Activated CD8-positive, alpha-beta memory T cell treated with anti-CD3 and anti-CD28 coated beads, Interleukin-2, amount 10 ng/mL, durations not matched to agents 7 days and 5 days (primary cell): ENCODE results near the gene MDN1. TPM values are rescaled to one million over a fixed set of nuclear protein-coding genes. Genes with fewer than 3 reads are reported as not detected.
A peak's percentile ranks its signal among the peaks of the same experiment; 100 is the strongest.
"Not testable (repeated sequence)": the region's sequence is repeated elsewhere in the genome, so short reads cannot be mapped to it uniquely, and the experiment has no call there.

Source experiments
- ATAC-seq: fragments of 150-1000 bp; cut with Tn5 transposase; one replicate; pipeline ENCODE4 v1.10.0; 2021; ENCODE audit warnings: moderate library complexity
- CTCF ChIA-PET: fragments of 350-600 bp; sonication (Branson Sonifier 250); formaldehyde crosslinking; loops from one replicate; lab custom pipeline; 2021; ENCODE audit warnings: antibody characterized with exemption; lab: Charles Lee
- DNase-seq: peaks from one replicate; pipeline ENCODE4 v3.0.0-alpha.2; 2020
- H3K27ac Mint-ChIP-seq: one replicate; pipeline ENCODE4 v1.8.0; 2021; ENCODE audit warnings: mild to moderate bottlenecking, mixed read lengths
- H3K27me3 Mint-ChIP-seq: one replicate; pipeline ENCODE4 v1.8.0; 2021; ENCODE audit warnings: mixed read lengths
- H3K36me3 Mint-ChIP-seq: one replicate; pipeline ENCODE4 v1.8.0; 2021; ENCODE audit warnings: mild to moderate bottlenecking, mixed read lengths
- H3K4me1 Mint-ChIP-seq: one replicate; pipeline ENCODE4 v1.8.0; 2021; ENCODE audit warnings: mixed read lengths
- H3K4me3 Mint-ChIP-seq: one replicate; pipeline ENCODE4 v1.8.0; 2021; ENCODE audit warnings: mild to moderate bottlenecking, moderate library complexity, mixed read lengths
- H3K9me3 Mint-ChIP-seq: one replicate; pipeline ENCODE4 v1.8.0; 2022; ENCODE audit warnings: low read depth, mixed read lengths
- total RNA-seq, 2 experiments: library from RNA; stranded (reverse); gene quantifications; one replicate each; pipeline ENCODE4 v1.2.3, GENCODE V29; 2021

The MDN1 gene
- total RNA-seq, 2 experiments from 2014 or later: 54.7 to 56.2 TPM

DNA sequence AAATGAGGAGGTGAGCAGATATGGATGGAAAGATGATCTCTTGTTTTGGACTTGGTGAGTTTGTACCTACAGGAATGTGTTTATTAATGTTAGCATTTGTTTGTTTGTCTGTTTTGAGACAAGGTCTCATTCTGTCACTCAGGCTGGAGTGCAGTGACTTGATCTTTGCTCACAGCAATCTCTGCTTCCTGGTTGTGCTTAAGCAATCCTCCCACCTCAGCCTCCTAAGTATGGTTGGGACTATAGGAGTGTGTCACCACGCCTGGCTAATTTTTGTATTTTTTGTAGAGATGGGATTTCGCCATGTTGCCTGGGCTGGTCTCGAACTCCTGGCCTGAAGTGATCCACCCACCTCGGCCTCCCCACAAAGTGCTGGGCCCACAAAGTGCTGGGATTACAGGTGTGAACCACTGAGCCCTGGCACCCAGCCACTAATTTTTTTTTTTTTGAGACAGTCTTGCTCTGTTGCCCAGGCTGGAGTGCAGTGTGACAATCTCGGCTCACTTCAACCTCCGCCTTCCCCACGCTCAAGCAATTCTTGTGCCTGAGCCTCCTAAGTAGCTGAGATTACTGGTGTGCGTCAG lies 17.1 kb upstream of the MDN1 start:
- no peaks in the 10 kb centered on the region for H3K9me3 Mint-ChIP-seq
- H3K36me3 Mint-ChIP-seq: peaks cover 58% of the 10 kb centered on the region
- no peak overlapping the region for H3K27ac Mint-ChIP-seq
- no peak overlapping the region for H3K4me3 Mint-ChIP-seq
- DNase-seq (no peak), ATAC-seq (no peak)
- H3K4me1 Mint-ChIP-seq: peaks cover 43% of the 10 kb centered on the region
- CTCF ChIA-PET: no interaction called here
- H3K27me3 Mint-ChIP-seq: no peaks in the 10 kb centered on the region

DNA sequence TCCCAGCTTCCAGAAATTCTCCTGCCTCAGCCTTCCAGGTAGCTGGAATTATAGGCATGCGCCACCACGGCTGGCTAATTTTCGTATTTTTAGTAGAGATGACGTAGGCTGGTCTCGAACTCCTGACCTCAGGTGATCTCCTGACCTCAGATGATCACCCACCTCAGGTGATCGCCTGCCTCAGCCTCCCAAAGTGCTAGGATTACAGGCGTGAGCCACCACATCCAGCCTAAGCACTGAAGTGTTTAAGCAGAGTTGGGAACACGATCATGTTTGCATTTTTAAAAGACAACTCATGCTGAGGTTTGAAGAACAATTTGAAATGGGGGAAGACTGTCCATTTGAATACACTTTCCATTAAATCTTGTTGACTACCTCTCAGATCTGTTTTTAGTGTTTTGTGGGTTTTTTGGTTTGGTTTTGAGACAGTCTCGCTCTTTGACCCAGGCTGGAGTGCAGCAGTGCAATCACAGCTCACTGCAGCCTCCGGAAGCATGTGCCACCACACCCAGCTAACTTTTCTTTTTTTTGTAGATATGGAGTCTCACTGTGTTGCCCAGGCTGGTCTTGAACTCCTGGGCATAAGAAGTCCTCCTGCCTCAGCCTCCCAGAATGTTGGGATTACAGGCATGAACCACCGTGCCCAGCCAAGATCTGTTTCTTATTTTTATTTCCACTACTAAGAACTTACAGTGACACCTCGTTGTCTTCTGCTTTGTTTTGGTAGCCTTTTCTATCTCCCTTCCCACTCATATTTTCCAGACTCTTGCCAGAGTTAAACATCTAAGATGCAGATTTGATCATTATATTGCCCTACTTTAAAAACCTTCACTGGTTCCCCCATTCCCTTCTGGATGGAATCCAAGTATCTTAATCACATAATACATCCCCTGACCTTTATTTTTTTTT lies 15.5 kb upstream of the MDN1 start:
- peaks cover 55% of the 10 kb centered on the region for H3K4me1 Mint-ChIP-seq
- peak overlapping the region; percentile 72 for H3K27ac Mint-ChIP-seq
- CTCF ChIA-PET: interaction anchor here (1.4 kb wide), 1 partner anchor 105 kb away, joined by 3 read pairs; no protein-coding TSS in a partner anchor
- peak; percentile 81 for DNase-seq
- ATAC-seq: peak; percentile 92
- H3K27me3 Mint-ChIP-seq: no peaks in the 10 kb centered on the region
- H3K36me3 Mint-ChIP-seq: peaks cover 63% of the 10 kb centered on the region
- H3K9me3 Mint-ChIP-seq: no peaks in the 10 kb centered on the region
- peak overlapping the region; percentile 53 for H3K4me3 Mint-ChIP-seq

DNA sequence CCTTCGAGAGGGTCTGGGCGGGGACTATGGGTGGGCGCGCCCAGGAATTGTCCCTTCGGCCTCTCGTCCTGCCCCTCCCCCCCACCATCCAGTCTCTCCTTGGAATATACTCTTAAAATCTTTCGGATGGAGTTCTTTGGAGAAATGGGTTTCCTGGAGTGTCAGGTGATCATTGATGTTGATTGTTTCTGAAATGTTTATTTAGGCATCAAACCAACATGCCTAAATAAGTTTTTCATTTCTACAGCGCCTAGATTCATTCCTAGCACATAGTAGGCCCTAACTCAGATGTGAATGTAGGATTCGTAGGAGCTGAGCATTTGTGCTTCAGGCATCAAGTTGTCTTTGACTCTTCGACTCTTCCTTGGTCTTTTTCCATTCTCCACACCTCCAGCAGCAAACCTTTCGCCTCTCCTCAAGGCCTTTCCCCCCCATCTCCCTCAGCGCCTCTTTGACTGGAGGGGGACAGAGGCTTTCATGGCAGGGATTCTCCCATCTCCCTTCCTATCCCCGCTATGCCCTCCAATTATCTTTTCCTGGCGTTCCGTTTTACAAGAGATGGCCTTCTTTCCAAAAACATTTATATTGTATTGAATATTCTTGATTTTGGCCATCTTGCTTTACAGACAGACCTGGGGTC lies 10.7 kb upstream of the MDN1 start:
- Mint-ChIP-seq H3K9me3 (no peaks in the 10 kb centered on the region), H3K4me3 (peak overlapping the region; percentile 100), H3K27ac (peak overlapping the region; percentile 99), H3K27me3 (no peaks in the 10 kb centered on the region), H3K36me3 (peaks cover 36% of the 10 kb centered on the region), H3K4me1 (peaks cover 40% of the 10 kb centered on the region)
- ATAC-seq (no peak), DNase-seq (no peak)
- CTCF ChIA-PET: interaction anchor here (2.0 kb wide), 1 partner anchor 10 kb away, joined by 7 read pairs; the partner anchor contains the start of gene MDN1

DNA sequence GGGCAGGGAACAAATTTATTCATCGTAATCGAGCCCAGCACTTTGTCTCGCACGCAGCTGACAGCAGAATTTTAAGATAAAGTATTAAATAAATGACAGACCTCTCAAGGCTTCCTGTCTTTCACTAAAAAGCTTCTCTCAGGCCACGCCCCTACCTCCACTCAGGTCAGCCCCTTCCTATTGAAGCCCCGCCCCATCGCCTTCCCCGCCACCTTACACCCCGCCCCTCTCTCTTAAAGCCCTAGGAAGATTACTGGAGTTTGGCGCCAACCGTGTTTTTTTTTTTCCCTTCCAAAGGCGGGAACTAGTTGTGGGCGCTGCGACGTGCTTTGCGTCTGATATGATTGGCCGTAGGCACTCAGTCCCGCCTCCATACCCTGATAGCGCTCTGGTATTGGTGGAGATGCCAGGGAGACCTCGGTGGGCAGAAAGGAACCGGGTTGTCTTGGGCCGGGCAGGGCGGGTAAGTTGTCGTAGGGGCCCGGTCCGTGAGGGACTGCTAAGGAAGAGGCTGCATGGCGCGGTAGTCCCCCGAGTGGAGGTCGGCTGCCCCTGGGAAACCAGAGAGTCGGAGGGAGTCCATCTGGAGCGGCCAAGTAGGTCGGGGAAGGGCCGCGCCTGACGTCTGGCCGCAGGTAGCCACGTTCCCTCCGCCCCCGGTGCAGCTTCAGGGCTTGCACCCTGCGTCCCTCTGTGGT lies 10.0 kb upstream of the MDN1 start, which contains the start of gene CASP8AP2:
CASP8AP2 (plus strand) TSS at position 409 of the 698 bp plus-strand sequence.
- peaks cover 30% of the 10 kb centered on the region for H3K36me3 Mint-ChIP-seq
- H3K4me3 Mint-ChIP-seq: peak within 1 kb of the TSS; percentile 100
- H3K4me1 Mint-ChIP-seq: peaks cover 33% of the 10 kb centered on the region
- CTCF ChIA-PET: interaction anchor here (0.7 to 2.6 kb wide), 11 partner anchors 10 to 649 kb away, joined by 3 to 29 read pairs (median 3); partner anchors contain the start of genes MDN1 and UBE2J1
- DNase-seq (peak; percentile 98), ATAC-seq (peak; percentile 98)
- H3K9me3 Mint-ChIP-seq: no peaks in the 10 kb centered on the region
- no peaks in the 10 kb centered on the region for H3K27me3 Mint-ChIP-seq
- peak within 1 kb of the TSS; percentile 99 for H3K27ac Mint-ChIP-seq

DNA sequence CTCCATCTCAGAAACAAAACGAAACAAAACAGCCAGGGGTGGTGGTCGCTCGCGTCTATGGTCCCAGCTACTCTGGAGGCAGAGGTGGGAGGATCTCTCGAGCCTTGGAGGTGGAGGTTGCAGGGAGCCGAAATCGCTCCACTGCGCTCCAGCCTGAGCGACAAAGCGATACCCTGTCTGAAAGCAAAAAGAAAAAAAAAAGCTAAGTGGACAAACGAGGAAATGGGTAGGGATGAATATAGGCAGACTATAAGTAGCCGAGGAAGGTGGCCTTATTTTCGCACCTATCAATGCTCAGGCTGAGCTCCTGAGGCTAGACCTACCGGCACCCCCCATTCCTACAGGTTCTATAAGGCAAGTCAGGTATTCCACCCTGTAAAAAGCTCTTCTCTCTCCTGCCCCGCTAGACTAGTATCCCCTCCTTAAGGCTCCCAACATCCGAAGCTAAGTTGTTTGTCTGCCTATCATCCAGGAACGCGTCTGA lies 9.4 kb upstream of the MDN1 start:
- Mint-ChIP-seq H3K27me3 (no peaks in the 10 kb centered on the region), H3K36me3 (peaks cover 32% of the 10 kb centered on the region), H3K27ac (peak overlapping the region; percentile 99), H3K9me3 (no peaks in the 10 kb centered on the region), H3K4me3 (peak overlapping the region; percentile 100), H3K4me1 (peaks cover 32% of the 10 kb centered on the region)
- CTCF ChIA-PET: interaction anchor here (0.7 to 2.6 kb wide), 11 partner anchors 9 to 650 kb away, joined by 3 to 29 read pairs (median 3); partner anchors contain the start of genes MDN1 and UBE2J1
- peak; percentile 57 for DNase-seq
- peak; percentile 46 for ATAC-seq

DNA sequence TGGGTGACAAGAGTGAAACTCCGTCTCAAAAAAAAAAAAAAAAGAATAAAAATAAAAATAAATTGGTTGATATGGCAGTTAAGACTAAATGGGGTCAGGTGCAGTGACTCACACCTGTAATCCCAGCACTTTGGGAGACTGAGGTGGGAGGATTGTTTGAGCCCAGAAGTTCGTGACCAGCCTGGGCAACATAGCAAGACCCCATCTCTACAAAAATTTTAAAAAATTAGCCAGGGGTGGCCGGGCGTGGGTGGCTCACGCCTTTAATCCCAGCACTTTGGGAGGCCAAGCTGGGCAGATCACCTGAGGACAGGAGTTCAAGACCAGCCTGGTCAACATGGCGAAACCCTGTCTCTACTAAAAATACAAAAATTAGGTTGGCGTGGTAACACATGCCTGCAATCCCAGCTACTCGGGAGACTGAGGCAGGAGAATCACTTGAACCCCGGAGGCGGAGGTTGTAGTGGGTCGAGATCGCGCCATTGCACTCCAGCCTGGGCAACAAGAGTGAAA lies 8.9 kb upstream of the MDN1 start:
- H3K9me3 Mint-ChIP-seq, DNase-seq, H3K27me3 Mint-ChIP-seq, ATAC-seq: not testable (repeated sequence)
- H3K4me1 Mint-ChIP-seq: peaks cover 30% of the 10 kb centered on the region
- peak overlapping the region; percentile 99 for H3K27ac Mint-ChIP-seq
- peaks cover 29% of the 10 kb centered on the region for H3K36me3 Mint-ChIP-seq
- H3K4me3 Mint-ChIP-seq: peak overlapping the region; percentile 100
- CTCF ChIA-PET: interaction anchor here (0.7 to 2.6 kb wide), 10 partner anchors 9 to 650 kb away, joined by 3 to 29 read pairs (median 3); partner anchors contain the start of genes MDN1 and UBE2J1

DNA sequence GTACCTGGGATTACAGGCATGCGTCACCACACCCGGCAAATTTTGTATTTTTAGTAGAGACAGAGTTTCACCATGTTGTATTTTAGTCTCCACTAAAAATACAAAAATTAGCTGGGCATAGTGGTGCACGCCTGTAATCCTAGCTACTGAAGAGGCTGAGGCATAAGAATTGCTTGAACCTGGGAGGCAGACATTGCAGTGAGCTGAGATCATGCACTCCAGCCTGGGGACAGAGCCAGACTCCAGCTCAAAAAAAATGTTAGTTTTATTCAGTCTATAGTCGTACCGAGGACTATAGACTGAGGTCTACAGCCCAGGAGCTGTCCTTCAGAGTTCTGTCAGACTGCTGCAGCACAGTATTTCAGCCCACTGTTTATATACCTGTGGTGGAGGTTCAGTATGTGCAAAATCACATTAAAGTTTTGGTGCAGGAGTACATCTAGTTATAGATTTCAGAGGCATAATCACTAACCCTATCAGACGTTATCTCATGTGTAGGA lies 6.5 kb upstream of the MDN1 start:
- DNase-seq (no peak), ATAC-seq (no peak)
- H3K36me3 Mint-ChIP-seq: peaks cover 13% of the 10 kb centered on the region
- H3K27ac Mint-ChIP-seq: peak overlapping the region; percentile 21
- H3K4me1 Mint-ChIP-seq: peaks cover 10% of the 10 kb centered on the region
- H3K4me3 Mint-ChIP-seq: no peak overlapping the region
- no peaks in the 10 kb centered on the region for H3K27me3 Mint-ChIP-seq
- CTCF ChIA-PET: interaction anchor here (1.0 kb wide), 1 partner anchor 35 kb away, joined by 4 read pairs; no protein-coding TSS in a partner anchor
- H3K9me3 Mint-ChIP-seq: no peaks in the 10 kb centered on the region

DNA sequence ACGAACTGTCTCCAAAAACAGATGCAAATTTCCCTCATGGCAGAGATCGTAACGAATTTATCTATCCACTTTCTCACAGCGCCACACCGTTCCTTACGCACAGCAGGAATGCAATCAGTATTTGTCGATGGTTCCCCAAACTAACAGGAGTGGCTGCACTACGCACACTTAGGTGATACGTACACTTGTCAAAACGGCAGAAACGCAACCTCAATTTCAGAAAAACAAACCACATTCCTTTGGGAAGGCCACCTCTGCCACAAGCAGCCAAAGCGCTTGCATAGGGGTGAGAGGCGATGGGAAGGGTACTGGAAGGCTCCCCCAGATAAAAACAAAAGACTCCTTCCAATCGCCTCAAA lies 638 bp downstream of the MDN1 start:
- CTCF ChIA-PET: interaction anchor here (0.8 to 3.1 kb wide), 8 partner anchors 9 to 740 kb away, joined by 3 to 29 read pairs (median 4); partner anchors contain the start of genes ANKRD6 and CASP8AP2
- DNase-seq (no peak), ATAC-seq (peak; percentile 3)
- Mint-ChIP-seq H3K36me3 (peaks cover 10% of the 10 kb centered on the region), H3K4me3 (peak overlapping the region; percentile 89), H3K9me3 (no peaks in the 10 kb centered on the region), H3K4me1 (peaks cover 26% of the 10 kb centered on the region), H3K27ac (peak overlapping the region; percentile 90), H3K27me3 (no peaks in the 10 kb centered on the region)

DNA sequence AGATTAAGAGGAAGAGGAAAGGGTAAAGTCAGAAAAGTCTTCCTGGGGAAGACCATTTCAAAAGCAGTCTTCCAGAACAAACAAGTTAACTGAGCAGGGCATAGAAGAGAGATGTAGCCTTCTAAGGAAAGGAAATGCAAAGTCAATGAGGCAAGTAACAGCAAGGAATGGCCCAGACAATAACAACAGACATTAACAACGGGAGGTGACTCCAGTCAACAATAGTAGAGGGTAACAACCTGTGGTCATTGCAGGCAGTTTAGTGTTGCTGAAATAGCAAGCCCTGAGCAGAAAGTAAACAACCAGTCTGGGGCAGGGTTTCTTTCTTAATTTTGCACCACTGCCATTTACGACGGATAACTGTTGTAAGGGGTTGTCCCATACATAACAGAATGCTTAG lies 2.1 kb downstream of the MDN1 start:
- H3K9me3 Mint-ChIP-seq: no peaks in the 10 kb centered on the region
- no peak for ATAC-seq
- CTCF ChIA-PET: no interaction called here
- peak overlapping the region; percentile 14 for H3K4me3 Mint-ChIP-seq
- no peak for DNase-seq
- H3K36me3 Mint-ChIP-seq: peaks cover 10% of the 10 kb centered on the region
- peaks cover 26% of the 10 kb centered on the region for H3K4me1 Mint-ChIP-seq
- no peaks in the 10 kb centered on the region for H3K27me3 Mint-ChIP-seq
- peak overlapping the region; percentile 40 for H3K27ac Mint-ChIP-seq

DNA sequence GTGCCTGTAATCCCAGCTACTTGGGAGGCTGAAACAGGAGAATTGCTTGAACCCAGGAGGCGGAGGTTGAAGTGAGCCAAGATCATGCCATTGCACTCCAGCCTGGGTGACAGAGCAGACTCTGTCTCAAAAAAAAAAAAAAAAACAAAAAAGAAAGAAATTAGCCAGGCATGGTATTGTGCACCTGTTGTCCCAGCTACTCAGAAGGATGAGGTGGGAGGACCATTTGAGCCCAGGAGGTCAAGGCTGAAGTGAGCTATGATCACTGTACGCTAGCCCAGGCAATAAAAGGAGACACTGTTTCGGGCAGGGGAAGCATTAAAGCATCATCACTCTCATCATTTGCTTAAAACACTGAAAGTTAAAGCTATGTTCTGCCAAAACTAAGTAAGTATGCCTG lies 6.2 kb downstream of the MDN1 start:
- H3K4me3 Mint-ChIP-seq: not testable (repeated sequence)

DNA sequence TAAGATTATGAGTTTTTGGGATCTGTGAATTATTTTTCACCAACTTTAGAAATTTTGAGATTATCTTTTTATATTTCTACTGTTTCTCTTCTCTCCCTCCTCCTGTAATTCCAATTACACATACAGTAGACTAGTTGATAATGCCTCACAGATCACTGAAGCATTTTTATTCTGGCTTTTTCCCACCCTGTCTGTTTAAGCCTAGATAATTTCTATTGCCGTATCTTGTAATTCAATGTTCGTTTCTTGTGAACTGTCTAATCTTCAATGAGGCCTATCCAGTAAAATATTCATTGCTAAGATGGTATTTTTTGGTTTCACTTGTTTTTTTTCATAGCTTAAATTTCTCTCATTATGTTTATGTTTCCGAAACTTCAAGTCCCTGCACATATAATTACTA lies 12.0 kb downstream of the MDN1 start:
- Mint-ChIP-seq H3K36me3 (peaks cover 6% of the 10 kb centered on the region), H3K27ac (no peak overlapping the region), H3K4me1 (peaks cover 8% of the 10 kb centered on the region), H3K4me3 (no peak overlapping the region), H3K27me3 (no peaks in the 10 kb centered on the region), H3K9me3 (no peaks in the 10 kb centered on the region)
- ATAC-seq: no peak
- CTCF ChIA-PET: interaction anchor here (1.3 to 1.4 kb wide), 2 partner anchors 14 to 15 kb away, joined by 4 read pairs; no protein-coding TSS in a partner anchor
- no peak for DNase-seq

More for the DNA sequence above, 6.2 kb downstream of the MDN1 start:
- H3K36me3 Mint-ChIP-seq, ATAC-seq, DNase-seq, CTCF ChIA-PET, H3K9me3 Mint-ChIP-seq, H3K27ac Mint-ChIP-seq, H3K27me3 Mint-ChIP-seq: not testable (repeated sequence)
- H3K4me1 Mint-ChIP-seq: peaks cover 17% of the 10 kb centered on the region

DNA sequence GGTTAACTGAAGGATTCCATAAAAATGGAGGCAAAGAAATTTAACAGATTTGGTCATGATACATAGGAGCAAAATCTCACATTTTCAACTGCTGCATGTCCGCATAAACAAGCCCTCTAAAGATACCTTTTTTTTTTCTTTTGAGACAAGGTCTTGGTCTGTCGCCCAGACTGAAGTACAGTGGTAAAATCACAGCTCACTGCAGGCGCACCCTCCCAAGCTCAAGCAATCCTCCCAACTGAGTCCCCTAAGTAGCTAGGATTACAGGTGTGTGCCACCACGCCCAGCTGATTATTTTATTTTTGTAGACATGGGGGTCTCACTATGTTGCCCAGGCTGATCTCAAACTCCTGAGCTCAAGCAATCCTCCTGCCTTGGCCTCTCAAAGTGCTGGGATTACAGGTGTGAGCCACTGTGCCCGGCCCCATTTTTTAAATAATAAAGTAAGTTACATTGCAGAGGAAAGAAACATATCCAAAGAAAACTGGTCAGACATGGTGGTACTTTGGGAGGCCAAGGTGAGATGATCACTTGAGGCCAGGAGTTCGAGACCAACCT lies 13.7 kb downstream of the MDN1 start:
- H3K4me3 Mint-ChIP-seq: no peak overlapping the region
- ATAC-seq (no peak), DNase-seq (no peak)
- no peak overlapping the region for H3K27ac Mint-ChIP-seq
- no peaks in the 10 kb centered on the region for H3K9me3 Mint-ChIP-seq
- H3K4me1 Mint-ChIP-seq: peaks cover 8% of the 10 kb centered on the region
- H3K36me3 Mint-ChIP-seq: peaks cover 8% of the 10 kb centered on the region
- H3K27me3 Mint-ChIP-seq: no peaks in the 10 kb centered on the region
- CTCF ChIA-PET: interaction anchor here (1.4 kb wide), 1 partner anchor 13 kb away, joined by 4 read pairs; no protein-coding TSS in a partner anchor
